HFF-Myc (cell line): ENCODE measurements around the gene NANS.

ENCODE experiments used
- DNase-seq: peaks from one replicate; pipeline ENCODE4 v3.0.0-alpha.2; 2011; ENCODE audit warnings: low read depth; ENCODE audit errors: extremely low read depth
- H3K4me3 ChIP-seq: replicated peaks from 2 replicates; pipeline ENCODE4 v1.5.1; 2011; ENCODE audit warnings: low read depth, mild to moderate bottlenecking, control low read depth, low read length
- TF ChIP-seq, protein P1 (sequence below): IDR thresholded peaks from 2 replicates; pipeline ENCODE4 v1.5.1; 2012; ENCODE audit warnings: mild to moderate bottlenecking, low read depth, low read length, control low read depth; ENCODE audit errors: missing control alignments

Gene NANS

DNA sequence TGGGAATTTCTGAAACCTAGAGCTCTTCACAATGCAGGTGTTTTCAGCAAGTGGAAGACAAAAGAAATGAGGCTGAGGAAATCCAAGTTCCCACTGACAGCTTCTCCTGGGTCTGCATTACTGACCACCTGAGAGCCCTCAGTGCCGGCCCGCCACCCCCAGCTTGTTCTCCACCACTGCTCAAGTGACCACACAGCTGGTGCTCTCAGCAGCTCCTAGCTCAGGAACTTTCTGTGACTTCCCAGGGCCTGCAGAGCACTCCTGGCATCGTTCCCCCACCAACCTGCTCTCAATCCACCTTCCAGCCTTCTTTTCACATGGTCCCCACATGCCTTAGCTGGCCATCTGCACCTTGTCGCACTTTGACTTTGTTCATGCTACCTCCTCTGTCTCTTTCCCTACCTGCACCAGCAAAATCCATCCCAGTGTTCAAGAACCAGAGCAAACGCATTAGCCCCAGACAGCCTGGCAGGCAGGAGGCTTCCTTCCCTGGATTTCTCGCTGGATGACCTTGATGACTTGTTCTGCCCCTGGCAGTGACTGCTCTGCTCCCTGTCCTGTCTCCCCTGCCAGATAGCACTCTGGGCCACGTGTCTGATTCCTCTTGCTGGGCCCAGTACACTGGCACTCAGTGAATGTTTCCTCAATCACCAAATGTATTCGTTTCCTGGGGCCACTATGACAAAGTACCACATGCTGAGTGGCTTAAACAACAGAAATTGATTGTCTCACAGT, 35.1 kb upstream of the NANS start:
- TF ChIP-seq, protein P1, sequence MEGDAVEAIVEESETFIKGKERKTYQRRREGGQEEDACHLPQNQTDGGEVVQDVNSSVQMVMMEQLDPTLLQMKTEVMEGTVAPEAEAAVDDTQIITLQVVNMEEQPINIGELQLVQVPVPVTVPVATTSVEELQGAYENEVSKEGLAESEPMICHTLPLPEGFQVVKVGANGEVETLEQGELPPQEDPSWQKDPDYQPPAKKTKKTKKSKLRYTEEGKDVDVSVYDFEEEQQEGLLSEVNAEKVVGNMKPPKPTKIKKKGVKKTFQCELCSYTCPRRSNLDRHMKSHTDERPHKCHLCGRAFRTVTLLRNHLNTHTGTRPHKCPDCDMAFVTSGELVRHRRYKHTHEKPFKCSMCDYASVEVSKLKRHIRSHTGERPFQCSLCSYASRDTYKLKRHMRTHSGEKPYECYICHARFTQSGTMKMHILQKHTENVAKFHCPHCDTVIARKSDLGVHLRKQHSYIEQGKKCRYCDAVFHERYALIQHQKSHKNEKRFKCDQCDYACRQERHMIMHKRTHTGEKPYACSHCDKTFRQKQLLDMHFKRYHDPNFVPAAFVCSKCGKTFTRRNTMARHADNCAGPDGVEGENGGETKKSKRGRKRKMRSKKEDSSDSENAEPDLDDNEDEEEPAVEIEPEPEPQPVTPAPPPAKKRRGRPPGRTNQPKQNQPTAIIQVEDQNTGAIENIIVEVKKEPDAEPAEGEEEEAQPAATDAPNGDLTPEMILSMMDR: no peak
- H3K4me3 ChIP-seq: no peak overlapping the region
- DNase-seq: no peak

DNA sequence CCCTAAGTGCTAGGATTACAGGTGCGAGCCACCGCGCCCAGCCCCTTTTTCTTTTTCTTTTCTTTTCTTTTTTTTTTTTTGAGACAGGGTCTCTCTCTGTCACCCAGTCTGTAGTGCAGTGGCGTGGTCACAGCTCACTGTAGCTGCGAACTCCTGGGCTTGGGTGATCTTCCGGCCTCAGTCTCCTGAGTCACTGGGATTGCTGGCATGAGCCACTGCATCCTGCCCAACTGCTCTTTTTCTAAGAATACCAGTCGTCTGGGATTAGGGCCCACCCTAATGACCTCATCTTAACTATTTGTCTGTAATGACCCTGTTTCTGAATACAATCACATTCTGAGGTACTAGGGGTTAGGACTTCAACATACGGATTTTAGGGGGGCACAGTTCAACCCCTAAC, 34.1 kb upstream of the NANS start:
- no peak overlapping the region for H3K4me3 ChIP-seq
- no peak for DNase-seq
- TF ChIP-seq, protein P1: no peak

DNA sequence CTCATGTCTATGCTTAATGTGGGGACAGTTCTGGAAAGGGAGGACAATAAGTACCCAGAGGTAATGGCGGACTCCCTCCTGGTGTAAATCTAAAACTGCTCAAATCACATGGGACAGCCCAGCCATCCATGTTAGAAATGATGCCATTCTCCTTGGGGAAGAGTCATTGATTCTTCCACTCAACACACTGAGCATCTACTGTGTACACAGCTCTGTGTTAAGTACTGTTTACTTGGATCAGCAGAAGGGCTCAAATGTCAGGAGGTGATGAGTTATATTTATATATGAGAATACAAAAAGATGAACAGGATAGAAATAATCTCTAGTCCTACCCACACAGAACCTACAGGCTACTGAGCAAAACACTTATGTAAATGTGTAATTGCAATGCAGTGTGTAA, 31.8 kb upstream of the NANS start:
- DNase-seq: no peak

DNA sequence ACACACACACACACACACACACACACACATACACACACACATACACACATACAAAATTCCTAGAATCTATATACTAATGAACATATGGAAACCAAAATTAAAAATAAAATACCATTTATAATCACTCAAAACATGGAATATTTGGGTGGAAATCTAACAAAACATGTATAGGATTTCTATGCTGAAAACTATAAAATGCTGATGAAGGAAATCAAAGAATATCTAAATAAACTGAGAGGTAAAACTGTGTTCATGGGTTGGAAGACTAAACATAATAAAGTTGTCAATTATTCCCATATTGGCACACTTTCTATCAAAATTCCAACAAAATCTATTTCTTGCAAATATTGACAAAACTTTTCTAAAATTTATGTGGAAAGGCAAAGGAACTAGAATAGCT, 25.4 kb upstream of the NANS start:
- H3K4me3 ChIP-seq: no peak overlapping the region
- TF ChIP-seq, protein P1: no peak
- DNase-seq: no peak

More for the DNA sequence above, 31.8 kb upstream of the NANS start:
- TF ChIP-seq, protein P1: no peak
- no peak overlapping the region for H3K4me3 ChIP-seq

DNA sequence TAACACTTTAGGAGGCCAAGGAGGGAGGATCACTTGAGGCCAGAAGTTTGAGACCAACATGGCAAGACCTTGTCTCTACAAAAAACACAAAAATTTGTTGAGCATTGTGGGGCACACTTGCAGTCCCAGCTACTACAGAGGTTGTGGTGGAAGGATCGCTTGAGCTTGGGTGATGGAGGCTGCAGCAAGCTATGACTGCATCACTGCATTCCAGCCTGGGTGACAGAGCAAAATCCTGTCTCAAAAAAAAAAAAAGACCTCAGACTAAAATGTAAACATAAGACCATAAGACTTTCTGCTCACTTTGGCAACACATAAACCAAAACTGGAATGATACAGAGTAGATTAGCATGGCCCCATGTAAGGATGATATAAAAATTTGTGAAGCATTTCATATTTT, 24.6 kb upstream of the NANS start:
- H3K4me3 ChIP-seq: no peak overlapping the region
- no peak for DNase-seq
- TF ChIP-seq, protein P1: no peak

DNA sequence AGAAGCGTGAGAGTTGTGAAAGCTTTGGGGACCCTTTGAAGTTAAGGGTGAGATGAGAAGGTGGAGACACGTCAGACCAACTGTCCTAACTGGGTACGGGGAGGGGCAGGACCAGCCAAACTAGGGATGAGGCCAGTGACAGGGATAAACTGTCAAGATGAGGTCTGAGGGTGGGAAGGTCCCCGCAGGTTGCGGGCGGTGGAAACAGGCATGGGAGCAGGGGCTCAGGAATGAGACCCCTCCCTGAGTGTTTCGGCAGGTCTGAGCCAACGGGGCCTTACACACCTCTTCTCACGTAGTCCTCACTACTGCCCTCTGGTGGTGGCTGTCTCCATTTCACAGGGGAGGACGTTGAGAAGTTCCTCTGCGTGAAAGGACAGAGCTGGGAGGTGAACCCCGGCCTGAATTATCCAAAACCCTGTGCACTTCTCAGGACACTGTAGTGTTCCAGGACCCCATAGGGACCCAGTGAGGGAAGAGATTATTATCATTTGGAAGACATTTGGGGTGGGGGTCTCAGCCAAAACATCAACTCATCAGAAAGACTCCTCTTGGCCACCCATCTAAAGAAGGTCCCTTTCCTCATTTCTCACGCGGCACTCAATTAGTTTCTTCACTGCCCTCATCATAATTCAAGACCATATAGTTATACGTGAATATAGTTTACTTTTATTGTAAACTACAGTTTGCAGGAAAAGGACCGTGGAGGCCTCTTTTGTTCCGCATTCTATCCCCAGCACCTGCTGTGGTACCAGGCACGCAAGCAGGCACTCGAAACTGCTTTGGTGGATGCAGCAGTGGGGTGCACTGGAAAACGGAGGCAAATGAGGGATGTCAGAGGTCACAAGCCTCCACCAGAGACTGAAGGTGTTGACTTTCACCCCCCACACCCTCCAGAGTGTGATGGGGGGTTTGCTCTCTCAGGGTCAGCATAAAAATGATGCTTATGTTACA, 21.7 kb upstream of the NANS start:
- TF ChIP-seq, protein P1: peak; percentile 79
- no peak overlapping the region for H3K4me3 ChIP-seq
- peak; percentile 65 for DNase-seq
